NCI-H446 treated with DMSO at 0.1 percent for 48 hours (cell line): ENCODE data around the gene PP2D1.
"Not testable (repeated sequence)": the region's sequence is repeated elsewhere in the genome, so short reads cannot be mapped to it uniquely, and the experiment has no call there.

Experiments
- DNase-seq: peaks from one replicate; lab custom pipeline; 2025; lab: John Stamatoyannopoulos, UW

PP2D1 gene, protein sequence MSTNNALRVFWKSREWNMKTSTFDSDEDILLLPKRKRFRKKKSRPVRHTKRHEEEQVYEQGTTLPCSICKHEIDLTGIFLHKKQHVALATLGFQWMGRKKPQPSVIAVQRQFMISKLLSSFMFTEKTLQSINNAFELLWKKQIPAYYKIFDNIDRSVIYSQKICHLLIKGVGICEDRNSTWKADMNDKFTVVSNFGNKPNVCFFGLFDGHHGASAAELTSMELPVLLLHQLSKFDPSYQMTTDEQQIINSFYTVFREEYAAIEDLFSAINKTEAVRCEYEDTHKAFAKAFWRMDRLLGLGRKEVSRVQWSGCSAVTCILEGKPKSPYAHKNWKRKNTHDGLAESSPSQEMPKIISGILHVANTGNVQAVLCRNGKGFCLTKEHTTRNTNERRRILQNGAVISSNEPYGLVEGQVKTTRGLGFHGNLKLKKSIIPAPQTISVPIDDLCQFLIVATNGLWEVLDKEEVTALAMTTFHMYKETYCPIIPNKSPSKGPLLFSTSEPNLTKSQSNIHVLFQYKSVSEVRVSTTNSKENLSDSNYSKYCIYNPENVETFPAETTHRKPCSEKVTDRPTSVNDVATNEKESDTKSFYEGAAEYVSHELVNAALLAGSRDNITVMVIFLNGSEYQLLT

DNA sequence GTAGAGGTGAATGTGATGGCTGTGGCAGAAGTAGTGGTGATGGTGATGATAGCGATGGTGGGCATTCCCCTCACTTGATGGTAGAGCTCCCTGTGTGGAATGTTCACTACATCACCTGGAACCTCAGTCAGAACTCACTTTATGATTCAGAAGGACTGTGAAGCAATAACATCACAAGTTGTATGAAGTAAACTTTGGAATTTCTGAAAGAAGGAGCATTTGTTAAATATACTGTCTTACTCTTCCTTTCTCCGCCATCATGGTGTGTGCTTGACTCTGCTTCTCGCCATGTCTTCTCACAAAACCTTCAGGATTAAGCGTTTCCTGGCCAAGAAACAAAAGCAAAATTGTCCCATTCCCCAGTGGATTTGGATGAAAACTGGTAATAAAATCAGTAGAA lies at the start of gene PP2D1:
TSS of gene PP2D1 (minus strand) at position 101 of the 400 bp plus-strand sequence. CDS start 192 bp downstream, outside the sequence.
- no peak for DNase-seq

DNA sequence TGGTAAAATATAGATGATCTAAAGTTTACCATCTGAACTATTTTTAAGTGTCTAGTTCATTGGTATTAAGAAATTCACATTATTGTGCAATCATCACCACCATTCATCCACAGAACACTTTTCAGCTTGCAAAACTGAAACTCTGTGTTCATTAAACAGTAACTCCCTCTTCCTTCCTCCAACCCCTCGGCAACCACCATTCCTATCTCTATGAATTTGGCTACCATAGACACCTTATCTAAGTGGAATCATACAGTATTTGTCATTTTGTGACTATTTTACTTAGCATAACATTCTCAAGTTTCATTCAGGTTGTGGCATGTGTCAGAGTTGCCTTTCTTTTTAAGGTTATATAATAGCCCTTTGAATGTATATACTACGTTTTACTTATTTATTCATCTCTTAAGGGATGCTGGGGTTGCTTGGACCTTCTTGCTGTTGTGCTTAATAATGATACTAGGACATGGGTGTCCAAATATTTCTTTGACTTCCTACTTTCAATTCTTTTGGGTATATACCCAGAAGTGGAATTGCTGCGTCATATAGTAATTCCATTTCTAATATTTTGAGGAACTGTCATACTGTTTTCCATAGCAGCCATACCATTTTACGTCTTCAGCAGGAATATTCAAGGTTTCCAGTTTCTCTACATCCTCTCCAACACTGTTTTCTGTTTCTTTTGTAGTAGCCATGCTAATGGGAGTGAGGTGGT lies 49.1 kb upstream of the PP2D1 start:
- no peak for DNase-seq

DNA sequence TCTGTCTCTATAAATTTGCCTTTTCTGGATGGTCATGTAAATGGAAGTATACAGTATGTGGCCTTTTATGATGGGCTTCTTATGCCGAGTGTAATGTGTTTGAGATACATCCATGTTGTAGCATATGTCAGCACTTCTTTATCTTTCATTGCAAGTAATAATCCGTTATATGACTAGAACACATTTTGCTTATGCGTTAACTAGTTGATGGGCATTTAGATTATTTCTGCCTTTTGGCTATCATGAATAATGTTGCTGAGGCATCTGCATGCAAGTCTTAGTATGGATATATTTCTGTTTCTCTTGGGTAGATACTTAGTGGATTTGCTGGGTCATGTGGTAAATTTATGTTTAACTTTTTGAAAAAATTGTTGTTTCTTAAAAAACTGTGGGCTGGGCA lies 47.9 kb upstream of the PP2D1 start:
- DNase-seq = no peak

DNA sequence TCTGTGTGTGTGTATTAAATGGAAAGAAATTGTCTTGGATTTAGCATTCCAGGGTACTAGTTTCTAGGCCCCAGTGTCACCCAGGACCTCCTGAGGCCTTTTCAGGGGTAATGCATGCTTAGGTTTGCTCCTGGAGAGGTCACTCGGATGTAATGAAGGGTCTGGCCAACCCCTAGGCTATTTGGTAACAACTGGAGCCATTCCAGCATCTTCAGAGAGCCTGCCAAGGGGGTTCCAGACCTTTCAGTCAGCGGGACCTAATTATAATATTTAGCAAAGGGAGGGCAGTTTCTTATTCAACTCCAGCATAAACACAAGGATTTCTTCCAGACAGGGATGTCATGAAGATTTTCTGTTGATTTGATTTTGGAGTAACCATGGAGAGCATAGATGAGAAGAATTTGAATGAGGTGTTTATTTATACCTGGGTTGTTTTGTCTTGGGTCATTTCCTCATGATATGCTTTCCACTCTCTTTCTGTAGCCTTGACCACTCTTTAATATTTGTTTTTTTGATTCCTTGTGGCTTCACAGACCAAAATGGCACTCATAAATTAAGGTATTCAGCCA lies 45.6 kb upstream of the PP2D1 start:
- no peak for DNase-seq

DNA sequence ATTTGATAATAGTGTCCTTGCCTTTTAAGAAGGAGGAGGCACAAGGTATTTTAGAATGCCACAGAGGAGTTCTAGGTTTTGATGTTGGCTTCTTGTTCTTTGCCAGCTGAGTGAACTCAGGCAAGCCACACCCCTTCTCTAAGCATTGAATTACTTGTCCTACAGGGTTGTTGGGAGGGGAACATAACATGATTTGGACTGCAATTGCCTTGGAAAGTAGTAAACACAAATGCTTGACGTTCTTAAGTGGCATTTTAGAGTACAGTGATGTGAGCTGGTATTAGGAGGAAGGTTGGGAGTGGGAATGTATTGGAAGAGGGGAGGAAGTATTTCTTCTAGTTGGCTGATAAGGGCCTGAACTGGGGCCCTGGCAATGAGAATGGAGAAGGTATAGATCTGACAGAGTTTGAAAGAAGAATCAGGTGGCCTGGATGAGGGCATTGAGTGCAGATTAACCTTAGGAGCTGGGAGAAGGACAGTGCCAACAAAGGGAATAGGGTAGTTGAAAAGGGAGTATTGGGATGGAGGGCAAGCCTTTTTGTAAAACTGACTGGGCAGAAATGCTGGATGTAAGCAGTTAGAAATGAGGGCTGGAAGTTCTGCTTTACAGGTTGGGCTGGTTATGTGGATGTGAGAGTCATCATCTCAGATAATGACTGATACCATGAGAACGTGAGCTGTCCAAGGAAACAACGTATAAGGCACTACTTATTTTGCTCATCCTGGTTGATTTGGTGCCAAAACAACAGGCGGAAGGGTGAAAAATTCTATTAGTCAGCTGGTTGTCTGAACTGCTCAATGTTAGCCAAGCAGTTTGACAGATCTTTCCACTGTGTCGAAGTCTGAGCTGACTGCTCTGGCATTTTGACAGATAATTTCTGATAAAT lies 44.9 kb upstream of the PP2D1 start:
- peak; percentile 18 for DNase-seq

DNA sequence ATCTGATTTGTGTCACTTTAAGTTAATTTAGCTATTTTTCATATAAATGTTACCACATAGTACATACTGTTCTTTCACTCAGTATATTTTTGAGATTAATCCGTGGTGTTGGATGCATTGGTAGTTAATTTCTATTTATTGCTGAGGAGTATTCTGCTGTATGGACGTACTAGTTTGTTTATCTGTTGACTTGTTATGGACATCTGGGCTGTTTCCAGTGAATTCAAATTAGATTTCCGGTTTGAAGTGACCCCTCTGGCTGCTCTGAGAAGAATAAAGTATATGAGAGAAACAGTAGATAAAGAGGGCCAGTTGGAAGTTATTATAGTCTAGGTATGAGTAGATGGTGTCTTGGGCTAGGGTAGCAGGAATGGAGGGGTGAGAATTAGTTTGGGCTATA lies 43.8 kb upstream of the PP2D1 start:
- no peak for DNase-seq

DNA sequence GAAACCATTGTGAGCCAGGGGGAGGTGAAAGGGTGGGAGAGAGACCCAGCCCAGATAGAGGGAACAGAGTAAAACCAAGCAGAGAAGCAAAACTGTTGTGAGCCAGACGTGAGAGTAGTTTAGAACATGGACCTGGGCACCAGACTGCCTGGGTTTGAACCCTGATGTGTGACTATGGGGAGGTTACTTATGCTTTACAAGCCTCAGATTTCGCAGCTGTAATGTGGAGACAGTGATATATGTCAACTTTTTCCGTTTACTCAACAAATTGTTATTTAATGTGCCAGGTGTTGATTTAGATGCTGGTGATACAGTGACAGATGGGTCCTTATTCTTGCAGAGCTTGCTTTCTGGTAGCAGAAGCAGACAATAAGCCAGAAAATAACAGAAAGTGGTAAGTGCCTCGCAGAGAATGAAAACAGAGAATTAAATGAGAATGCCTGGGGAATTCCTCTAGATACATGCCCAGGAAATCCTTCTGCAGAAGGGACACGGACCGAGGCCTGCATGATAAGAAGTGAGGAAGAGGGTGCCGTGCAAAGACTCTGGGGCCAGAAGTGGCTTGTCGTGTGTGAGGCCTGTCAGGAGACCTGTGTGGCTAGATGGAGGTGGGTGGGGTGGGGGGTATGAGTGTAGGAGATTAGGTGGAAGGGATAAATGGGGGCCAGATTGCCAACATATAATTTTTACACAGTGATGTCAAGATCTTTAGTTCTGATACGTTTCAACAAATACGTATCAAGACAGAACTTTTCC lies 43.1 kb upstream of the PP2D1 start:
- peak; percentile 23 for DNase-seq

DNA sequence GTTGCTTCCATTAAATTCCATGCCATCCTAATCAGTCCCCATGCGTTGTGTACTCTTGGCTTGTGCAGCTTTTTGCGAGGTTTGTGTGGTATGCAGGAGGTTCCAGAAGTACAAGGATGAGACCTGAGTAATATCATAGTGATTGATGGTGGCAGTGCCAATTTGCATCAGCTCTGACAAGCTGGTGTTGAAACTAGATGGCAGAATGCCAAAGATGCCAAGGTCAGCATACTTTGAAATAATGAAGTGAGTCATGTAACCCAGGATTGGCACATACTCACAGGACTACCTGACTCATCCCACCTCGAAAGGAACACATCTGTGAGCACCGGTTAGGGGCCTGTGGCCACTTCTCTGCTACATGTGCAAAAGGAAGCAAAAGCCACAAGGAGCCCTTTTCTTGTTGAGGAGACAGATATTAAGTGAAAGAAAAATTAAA lies 42.5 kb upstream of the PP2D1 start:
- DNase-seq = peak; percentile 76

DNA sequence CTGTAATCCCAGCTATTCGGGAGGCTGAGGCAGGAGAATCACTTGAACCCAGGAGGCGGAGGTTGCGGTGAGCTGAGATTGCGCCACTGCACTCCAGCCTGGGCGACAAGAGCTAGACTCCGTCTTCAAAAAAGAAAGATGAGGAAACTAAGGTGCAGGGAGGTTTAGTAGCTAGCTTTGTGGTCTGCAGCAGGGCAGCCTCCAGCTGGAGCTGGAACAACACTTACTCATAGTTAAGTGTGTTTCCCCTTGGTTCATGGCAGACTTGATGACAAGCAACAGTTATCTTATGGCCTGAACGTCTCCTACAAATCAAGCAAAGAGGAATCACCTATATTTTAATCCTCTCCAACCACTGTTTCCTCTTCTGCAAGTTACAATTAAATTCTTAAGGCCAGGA lies 40.8 kb upstream of the PP2D1 start:
- no peak for DNase-seq

DNA sequence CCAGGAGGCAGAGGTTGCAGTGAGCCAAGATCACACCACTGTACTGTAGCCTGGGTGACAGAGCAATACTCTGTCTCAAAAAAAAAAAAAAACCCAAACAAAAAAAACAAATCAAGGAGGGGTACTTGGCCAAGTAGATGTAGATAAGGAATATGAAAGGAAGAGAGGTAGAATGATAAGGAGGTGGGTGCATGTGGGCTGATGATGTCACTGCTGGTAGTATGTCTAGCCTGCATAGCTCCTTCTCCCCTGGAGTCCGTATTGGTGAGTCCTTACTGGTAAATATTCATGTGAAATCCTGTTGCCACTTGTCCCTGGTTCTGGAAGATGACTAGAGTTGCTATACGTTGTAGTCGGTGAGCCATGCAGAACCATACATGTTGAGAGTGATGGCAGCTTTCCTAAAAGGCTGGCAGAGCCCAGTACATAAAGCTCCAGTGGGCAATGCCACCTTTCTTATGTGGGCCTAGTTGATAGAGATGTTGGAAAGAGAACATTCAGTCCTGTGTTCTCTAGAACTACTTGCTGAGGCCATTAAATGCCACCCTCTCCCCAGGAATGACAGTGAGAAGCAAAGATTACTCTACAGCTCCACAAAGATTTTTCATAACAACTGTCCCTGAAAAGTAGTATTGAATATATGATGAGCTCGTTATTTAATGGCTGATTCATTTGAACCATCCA lies 39.2 kb upstream of the PP2D1 start:
- DNase-seq = no peak

DNA sequence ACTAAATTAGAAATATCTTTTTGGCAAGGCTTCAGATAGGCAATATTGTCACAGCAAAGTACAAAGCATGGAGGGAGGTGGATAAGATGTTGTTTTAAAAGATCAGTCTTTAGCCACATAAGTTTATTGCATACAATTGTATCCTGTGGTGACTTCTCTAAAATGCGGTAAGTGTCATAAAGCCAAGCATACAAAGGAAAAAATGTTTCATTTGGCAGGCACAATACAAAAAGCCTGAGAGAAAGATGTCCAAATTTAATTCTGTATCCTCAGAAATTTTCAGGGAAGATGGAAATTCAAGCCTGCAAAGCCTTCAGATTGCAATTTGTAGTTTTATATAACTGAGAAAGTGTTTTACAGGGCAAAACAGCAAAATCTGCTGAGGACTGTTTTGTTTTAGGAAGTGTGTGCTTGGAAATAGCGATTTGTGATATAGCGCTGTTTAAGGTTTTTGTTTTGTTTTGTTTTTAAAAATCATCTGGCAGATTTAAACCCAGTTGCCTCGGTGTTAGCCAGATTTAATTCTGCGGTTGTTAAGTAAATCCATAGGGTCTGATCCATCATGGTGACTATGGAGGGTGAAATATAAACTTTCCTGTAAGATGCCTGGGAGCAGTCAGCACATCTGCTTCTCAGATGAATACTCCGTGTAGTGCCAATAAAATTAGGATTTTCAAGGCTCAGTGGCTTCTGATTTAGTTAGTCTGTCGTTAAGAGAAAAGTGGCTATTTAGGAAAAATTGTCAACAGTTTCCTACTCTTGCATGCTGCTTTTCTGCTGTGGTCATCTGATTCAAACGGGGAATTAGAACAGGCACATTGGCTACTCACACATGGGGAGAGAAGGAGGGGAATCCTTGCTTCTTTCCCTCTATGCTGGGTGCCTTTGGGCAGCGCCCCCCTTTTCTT lies 36.2 kb upstream of the PP2D1 start:
- no peak for DNase-seq

DNA sequence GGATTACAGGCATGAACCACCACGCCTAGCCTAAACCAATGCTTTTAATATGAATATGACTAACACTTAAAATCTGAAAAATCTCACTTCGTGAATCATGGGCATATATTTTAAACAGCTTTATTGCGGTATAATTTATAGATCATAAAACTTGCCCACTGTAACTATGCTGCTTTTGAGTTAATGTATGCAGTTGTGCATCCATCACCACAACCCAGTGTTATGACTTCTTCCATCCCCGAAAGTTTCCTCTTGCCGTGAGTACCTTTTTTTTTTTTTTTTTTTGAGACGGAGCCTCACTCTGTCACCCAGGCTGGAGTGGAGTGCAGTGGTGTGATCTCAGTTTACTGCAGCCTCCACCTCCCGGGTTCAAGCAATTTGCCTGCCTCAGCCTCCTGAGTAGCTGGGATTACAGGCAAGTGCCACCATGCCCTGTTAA lies 35.3 kb upstream of the PP2D1 start:
- no peak for DNase-seq

DNA sequence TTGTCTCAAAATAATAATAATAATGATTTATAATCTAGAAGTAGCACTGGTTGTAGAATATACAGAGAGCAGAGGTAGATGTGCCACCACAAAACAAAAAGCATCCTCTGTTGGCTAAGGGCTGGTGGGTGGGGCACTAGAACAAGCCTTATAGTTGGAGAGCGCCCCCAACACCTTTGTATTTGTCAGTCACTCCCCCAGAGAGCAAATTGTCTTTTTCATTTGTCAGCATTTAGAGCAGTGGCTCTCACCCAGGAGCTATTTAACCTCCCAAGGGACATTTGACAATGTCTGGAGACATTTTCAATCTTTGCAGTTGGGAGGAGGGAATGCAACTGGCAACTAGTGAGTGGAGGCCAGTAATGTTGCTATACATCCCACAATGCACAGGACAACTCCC lies 34.5 kb upstream of the PP2D1 start:
- DNase-seq = no peak

DNA sequence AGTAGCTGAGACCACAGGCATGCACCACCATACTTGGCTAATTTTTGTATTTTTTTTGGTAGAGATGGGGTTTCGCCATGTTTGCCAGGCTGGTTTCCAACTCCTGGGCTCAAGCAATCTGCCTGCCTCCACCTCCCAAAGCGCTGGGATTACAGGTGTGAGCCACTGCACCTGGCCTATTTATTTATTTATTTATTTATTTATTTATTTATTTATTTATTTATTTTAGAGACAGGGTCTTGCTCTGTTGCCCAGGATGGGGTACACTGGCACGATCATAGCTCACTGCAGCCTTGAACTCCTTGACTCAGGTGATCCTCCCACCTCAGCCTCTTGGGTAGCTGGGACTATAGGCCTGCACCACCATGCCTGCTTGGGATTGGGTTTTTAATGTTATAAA lies 33.1 kb upstream of the PP2D1 start:
- not testable (repeated sequence) for DNase-seq

DNA sequence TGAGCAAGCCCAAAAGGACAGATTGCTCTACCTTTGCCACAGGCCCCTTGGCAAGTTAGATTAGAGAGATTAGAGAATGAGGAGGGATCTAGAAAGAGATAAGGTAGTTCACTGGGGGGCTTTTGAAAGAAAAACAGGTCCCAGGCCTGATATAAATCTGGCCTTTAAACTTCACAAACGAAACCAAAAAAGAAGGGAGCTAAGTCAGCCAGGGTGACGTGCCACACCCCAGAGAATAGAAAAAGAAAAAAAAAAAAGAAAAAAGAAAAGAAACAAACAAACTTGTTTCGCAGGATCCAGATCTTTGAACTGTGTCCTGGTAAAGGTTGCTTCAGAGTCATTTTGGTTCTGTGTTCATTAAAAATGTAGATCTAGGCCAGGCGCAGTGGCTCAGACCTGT lies 31.8 kb upstream of the PP2D1 start:
- no peak for DNase-seq

DNA sequence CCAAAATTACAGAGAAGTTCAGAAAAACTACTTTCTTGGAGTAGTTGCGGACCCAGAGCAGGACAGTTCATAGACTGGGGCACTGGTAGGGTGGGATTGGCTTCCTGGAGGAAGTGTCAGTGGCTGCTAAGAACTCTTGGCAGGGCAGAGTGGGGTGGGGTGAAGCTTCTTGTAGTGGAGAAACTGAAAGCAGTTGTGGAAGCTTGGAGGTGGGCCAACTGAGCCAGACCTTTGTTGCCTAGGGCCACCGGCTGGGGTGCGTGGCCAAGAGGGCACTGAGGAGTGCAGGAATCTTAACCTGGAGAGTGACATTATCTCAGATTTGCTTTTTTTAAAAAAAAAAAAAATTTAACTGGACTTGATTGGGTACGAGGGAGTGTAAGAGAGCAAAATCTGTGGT lies 31.3 kb upstream of the PP2D1 start:
- DNase-seq = no peak

DNA sequence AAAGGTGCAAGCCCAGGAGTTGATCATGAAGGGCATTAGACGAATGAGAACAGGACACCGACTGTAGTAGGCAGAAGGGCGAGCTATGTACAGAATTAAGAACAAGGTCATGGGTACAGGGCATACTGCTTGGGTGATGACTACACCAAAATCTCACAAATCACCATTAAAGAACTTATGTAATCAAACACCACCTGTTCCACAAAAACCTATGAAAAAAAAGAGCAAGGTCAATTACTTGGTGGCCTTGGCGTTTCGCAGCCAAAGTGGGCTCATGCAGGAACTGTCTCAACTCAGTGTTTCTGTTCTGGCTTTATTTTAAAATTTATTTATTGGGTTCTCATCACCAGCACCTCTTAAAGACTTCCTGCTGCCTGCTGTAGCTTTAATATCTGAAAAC lies 30.3 kb upstream of the PP2D1 start:
- no peak for DNase-seq

DNA sequence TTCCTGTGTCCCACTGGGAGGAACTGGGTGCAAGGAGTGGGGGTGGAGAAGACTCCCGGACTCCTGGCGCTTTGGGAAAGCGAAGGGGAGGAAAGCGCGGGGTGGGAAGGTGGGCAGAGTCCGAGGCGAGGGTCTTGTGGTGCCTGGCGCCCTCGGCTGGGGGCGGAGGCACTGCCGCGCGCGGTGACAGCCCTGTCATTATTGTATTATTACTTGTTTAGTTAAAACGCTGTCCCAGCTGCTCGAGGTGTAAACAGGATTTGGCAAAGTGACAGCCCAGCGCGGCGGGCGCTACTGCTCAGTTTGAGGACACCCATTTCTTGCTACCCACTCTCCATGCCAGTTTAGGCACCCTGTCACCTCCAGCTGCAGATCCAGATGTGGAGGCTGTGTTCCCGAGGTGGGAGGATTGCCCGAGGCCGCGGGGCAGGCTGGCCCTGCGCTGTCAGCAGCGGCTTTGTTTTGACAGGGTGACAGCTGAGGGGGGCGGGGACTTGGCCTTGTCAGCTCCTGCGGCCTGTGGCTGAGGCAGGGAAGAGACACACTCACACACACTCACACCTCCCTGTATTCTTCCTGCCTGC lies 29.2 kb upstream of the PP2D1 start:
- DNase-seq = no peak
